ENCODE data around the gene BCL2L14. TPM values are rescaled to one million over a fixed set of nuclear protein-coding genes. Genes with fewer than 3 reads are reported as not detected.

The BCL2L14 gene
- total RNA-seq, result 11.4 TPM
- 3.0 TPM for polyA plus RNA-seq
- long read RNA-seq, donor 1, result 0 reads
- long read RNA-seq, donor 2, result 0 reads
- long read RNA-seq, donor 3, result 0 reads
- long read RNA-seq, donor 4, result 0 reads
- long read RNA-seq, donor 5, partial matches to known transcripts, result 0 of 1 reads
- long read RNA-seq, donor 5, other reads (novel, unspliced or antisense), result 0 of 1 reads
- long read RNA-seq, donor 6, partial matches to known transcripts, result 0 of 2 reads
- long read RNA-seq, donor 6, other reads (novel, unspliced or antisense), result 0 of 2 reads
- long read RNA-seq, donor 7, partial matches to known transcripts, result 0 of 1 reads
- long read RNA-seq, donor 7, other reads (novel, unspliced or antisense), result 0 of 1 reads
- long read RNA-seq, donor 8, result 0 reads
- long read RNA-seq, donor 9, partial matches to known transcripts, result 0 of 2 reads
- long read RNA-seq, donor 9, other reads (novel, unspliced or antisense), result 0 of 2 reads
- long read RNA-seq, donor 10, result 0 reads

- Histone ChIP-seq H3K36me3 (ENCODE audit: control insufficient read depth in 2 of 2, insufficient read depth in 2 of 2, low read length in 1 of 2) (no peaks in the 10 kb centered on the region), H3K27me3 (ENCODE audit: control insufficient read depth in 2 of 2, insufficient read depth in 1 of 2, low read length in 1 of 2) (no peaks in the 10 kb centered on the region), H3K9me3 (ENCODE audit: control insufficient read depth in 2 of 2, insufficient read depth in 1 of 2, low read length in 1 of 2) (no peaks in the 10 kb centered on the region), H3K4me3 (ENCODE audit: low read length in 2 of 2) (no peak within 1 kb of the TSS), H3K27ac (ENCODE audit: low read depth in 1 of 2, low read length in 1 of 2) (no peak within 1 kb of the TSS), H3K4me1 (ENCODE audit: control insufficient read depth in 2 of 2, insufficient read depth in 2 of 2, low read length in 2 of 2) (no peaks in the 10 kb centered on the region)
- WGBS, result 73% methylated on average over 12 of the region's 12 CpGs
- peak in 1 of 9 donors; percentile 41 for DNase-seq (ENCODE audit: low read depth in 6 of 9, low spot score in 9 of 9)
These were observed at the start of gene BCL2L14 for GRCh38 chr12:12070674-12071656. Gene BCL2L14, plus strand, starts transcription at chr12:12070939. Its CDS starts 8,367 bp downstream, at chr12:12079306.

- Histone ChIP-seq H3K27me3 (ENCODE audit: control insufficient read depth in 2 of 2, insufficient read depth in 1 of 2, low read length in 1 of 2) (no peaks in the 10 kb centered on the region), H3K4me3 (ENCODE audit: low read length in 2 of 2) (no peak overlapping the region), H3K27ac (ENCODE audit: low read depth in 1 of 2, low read length in 1 of 2) (no peak overlapping the region), H3K36me3 (ENCODE audit: control insufficient read depth in 2 of 2, insufficient read depth in 2 of 2, low read length in 1 of 2) (no peaks in the 10 kb centered on the region), H3K9me3 (ENCODE audit: control insufficient read depth in 2 of 2, insufficient read depth in 1 of 2, low read length in 1 of 2) (peaks cover 0 to 4% of the 10 kb centered on the region in 2 donors), H3K4me1 (ENCODE audit: control insufficient read depth in 2 of 2, insufficient read depth in 2 of 2, low read length in 2 of 2) (peaks cover 4 to 31% of the 10 kb centered on the region in 2 donors)
- no peak for DNase-seq (ENCODE audit: low read depth in 6 of 9, low spot score in 9 of 9)
- 90% methylated on average over 8 of the region's 8 CpGs for WGBS
These were observed 48.3 kb upstream of the BCL2L14 start for GRCh38 chr12:12022306-12022936.

GRCh38 chr12:12023456-12023855 is 47.3 kb upstream of the BCL2L14 start:
- Histone ChIP-seq H3K4me3 (ENCODE audit: low read length in 2 of 2) (no peak overlapping the region), H3K27me3 (ENCODE audit: control insufficient read depth in 2 of 2, insufficient read depth in 1 of 2, low read length in 1 of 2) (no peaks in the 10 kb centered on the region), H3K27ac (ENCODE audit: low read depth in 1 of 2, low read length in 1 of 2) (peak overlapping the region in 1 of 2 donors; percentile 52), H3K9me3 (ENCODE audit: control insufficient read depth in 2 of 2, insufficient read depth in 1 of 2, low read length in 1 of 2) (peaks cover 0 to 4% of the 10 kb centered on the region in 2 donors), H3K4me1 (ENCODE audit: control insufficient read depth in 2 of 2, insufficient read depth in 2 of 2, low read length in 2 of 2) (peaks cover 3 to 25% of the 10 kb centered on the region in 2 donors), H3K36me3 (ENCODE audit: control insufficient read depth in 2 of 2, insufficient read depth in 2 of 2, low read length in 1 of 2) (no peaks in the 10 kb centered on the region)
- DNase-seq (ENCODE audit: low read depth in 6 of 9, low spot score in 9 of 9), result no peak
- 45% methylated on average over 2 of the region's 2 CpGs for WGBS

- Histone ChIP-seq H3K9me3 (ENCODE audit: control insufficient read depth in 2 of 2, insufficient read depth in 1 of 2, low read length in 1 of 2) (peaks cover 0 to 4% of the 10 kb centered on the region in 2 donors), H3K27ac (ENCODE audit: low read depth in 1 of 2, low read length in 1 of 2) (peak overlapping the region in 1 of 2 donors; percentile 57), H3K36me3 (ENCODE audit: control insufficient read depth in 2 of 2, insufficient read depth in 2 of 2, low read length in 1 of 2) (no peaks in the 10 kb centered on the region), H3K4me3 (ENCODE audit: low read length in 2 of 2) (no peak overlapping the region), H3K27me3 (ENCODE audit: control insufficient read depth in 2 of 2, insufficient read depth in 1 of 2, low read length in 1 of 2) (no peaks in the 10 kb centered on the region), H3K4me1 (ENCODE audit: control insufficient read depth in 2 of 2, insufficient read depth in 2 of 2, low read length in 2 of 2) (peaks cover 3 to 25% of the 10 kb centered on the region in 2 donors)
- DNase-seq (ENCODE audit: low read depth in 6 of 9, low spot score in 9 of 9), result peak in 1 of 9 donors; percentile 48
- 59% methylated on average over 10 of the region's 10 CpGs for WGBS
These were observed 45.6 kb upstream of the BCL2L14 start for GRCh38 chr12:12024911-12025682.

- H3K27me3 ChIP-seq (ENCODE audit: control insufficient read depth in 2 of 2, insufficient read depth in 1 of 2, low read length in 1 of 2), result no peaks in the 10 kb centered on the region
- no peak for DNase-seq (ENCODE audit: low read depth in 6 of 9, low spot score in 9 of 9)
- no peaks in the 10 kb centered on the region for H3K36me3 ChIP-seq (ENCODE audit: control insufficient read depth in 2 of 2, insufficient read depth in 2 of 2, low read length in 1 of 2)
- H3K4me3 ChIP-seq (ENCODE audit: low read length in 2 of 2), result no peak overlapping the region
- peaks cover 0 to 4% of the 10 kb centered on the region in 2 donors for H3K9me3 ChIP-seq (ENCODE audit: control insufficient read depth in 2 of 2, insufficient read depth in 1 of 2, low read length in 1 of 2)
- 95% methylated on average over 2 of the region's 2 CpGs for WGBS
- peaks cover 3 to 25% of the 10 kb centered on the region in 2 donors for H3K4me1 ChIP-seq (ENCODE audit: control insufficient read depth in 2 of 2, insufficient read depth in 2 of 2, low read length in 2 of 2)
- H3K27ac ChIP-seq (ENCODE audit: low read depth in 1 of 2, low read length in 1 of 2), result peak overlapping the region in 1 of 2 donors; percentile 3
These were observed 44.8 kb upstream of the BCL2L14 start for GRCh38 chr12:12025799-12026386.

- peaks cover 11 to 35% of the 10 kb centered on the region in 2 donors for H3K4me1 ChIP-seq (ENCODE audit: control insufficient read depth in 2 of 2, insufficient read depth in 2 of 2, low read length in 2 of 2)
- DNase-seq (ENCODE audit: low read depth in 6 of 9, low spot score in 9 of 9), result no peak
- H3K27me3 ChIP-seq (ENCODE audit: control insufficient read depth in 2 of 2, insufficient read depth in 1 of 2, low read length in 1 of 2), result no peaks in the 10 kb centered on the region
- peaks cover 0 to 4% of the 10 kb centered on the region in 2 donors for H3K9me3 ChIP-seq (ENCODE audit: control insufficient read depth in 2 of 2, insufficient read depth in 1 of 2, low read length in 1 of 2)
- no peak overlapping the region for H3K27ac ChIP-seq (ENCODE audit: low read depth in 1 of 2, low read length in 1 of 2)
- no peak overlapping the region for H3K4me3 ChIP-seq (ENCODE audit: low read length in 2 of 2)
- WGBS, result 94% methylated on average over 11 of the region's 11 CpGs
- no peaks in the 10 kb centered on the region for H3K36me3 ChIP-seq (ENCODE audit: control insufficient read depth in 2 of 2, insufficient read depth in 2 of 2, low read length in 1 of 2)
These were observed 41.9 kb upstream of the BCL2L14 start for GRCh38 chr12:12028668-12029402.

GRCh38 chr12:12029653-12030052 is 41.1 kb upstream of the BCL2L14 start:
- Histone ChIP-seq H3K4me3 (ENCODE audit: low read length in 2 of 2) (no peak overlapping the region), H3K4me1 (ENCODE audit: control insufficient read depth in 2 of 2, insufficient read depth in 2 of 2, low read length in 2 of 2) (peaks cover 11 to 30% of the 10 kb centered on the region in 2 donors), H3K9me3 (ENCODE audit: control insufficient read depth in 2 of 2, insufficient read depth in 1 of 2, low read length in 1 of 2) (peaks cover 0 to 4% of the 10 kb centered on the region in 2 donors), H3K27ac (ENCODE audit: low read depth in 1 of 2, low read length in 1 of 2) (no peak overlapping the region), H3K27me3 (ENCODE audit: control insufficient read depth in 2 of 2, insufficient read depth in 1 of 2, low read length in 1 of 2) (no peaks in the 10 kb centered on the region), H3K36me3 (ENCODE audit: control insufficient read depth in 2 of 2, insufficient read depth in 2 of 2, low read length in 1 of 2) (no peaks in the 10 kb centered on the region)
- over 99% methylated on average over 2 of the region's 2 CpGs for WGBS
- DNase-seq (ENCODE audit: low read depth in 6 of 9, low spot score in 9 of 9), result no peak
